Measurements from ENCODE around the gene LHFPL5. TPM values are rescaled to one million over a fixed set of nuclear protein-coding genes. Genes with fewer than 3 reads are reported as not detected.

Gene LHFPL5
- not detected for total RNA-seq
- not detected for polyA plus RNA-seq
- long read RNA-seq, donor 1 = 0 reads
- long read RNA-seq, donor 2 = 0 reads
- long read RNA-seq, donor 3 = 0 reads

- H3K36me3 ChIP-seq = no peaks in the 10 kb centered on the region
- peak; percentile 61 to 92 (median 86) for ATAC-seq
- 12 to 14% (median 13%) methylated on average over 23 to 40 of the region's 40 CpGs for WGBS, 4 donors
- intact Hi-C loops (cut with DNase I) = no loop called here
- H3K4me1 ChIP-seq = peaks cover 0 to 8% (median 0%) of the 10 kb centered on the region in 12 donors
- H3K4me3 ChIP-seq = peak within 1 kb of the TSS in 9 of 12 donors; percentile 11 to 41 (median 21)
- peaks cover 0 to 45% (median 6%) of the 10 kb centered on the region in 9 donors for H3K27me3 ChIP-seq
- no peak for TF ChIP-seq CTCF (IDR thresholded peaks at IDR 0.05)
- no peak for TF ChIP-seq POLR2A (IDR thresholded peaks at IDR 0.05)
- no peak within 1 kb of the TSS for H3K27ac ChIP-seq
- no peaks in the 10 kb centered on the region for H3K9me3 ChIP-seq
- DNase-seq = peak; percentile 22 to 72 (median 45)
These were observed at the start of gene LHFPL5 for GRCh38 chr6:35804996-35805736. TSS of gene LHFPL5 (plus strand) at chr6:35805352. CDS start at chr6:35805671, 319 bp downstream.

- intact Hi-C loops (cut with DNase I) = loop anchor here in 3 of 10 donors (5.0 to 10.0 kb wide), 2 partner anchors 235 to 337 kb away; no protein-coding TSS in a partner anchor
- Histone ChIP-seq H3K9me3 (no peaks in the 10 kb centered on the region), H3K4me3 (no peak overlapping the region), H3K36me3 (no peaks in the 10 kb centered on the region), H3K27ac (no peak overlapping the region), H3K27me3 (peaks cover 0 to 39% (median 12%) of the 10 kb centered on the region in 9 donors), H3K4me1 (no peaks in the 10 kb centered on the region)
- ATAC-seq = peak in 1 of 4 donors; percentile 18
- WGBS, 4 donors = 47 to 53% (median 49%) methylated on average over 10 of the region's 10 CpGs
- TF ChIP-seq CTCF (IDR thresholded peaks at IDR 0.05) (peak in 5 of 12 donors; percentile 7 to 43 (median 33)), POLR2A (IDR thresholded peaks at IDR 0.05) (no peak)
- no peak for DNase-seq
These were observed 47.6 kb upstream of the LHFPL5 start for GRCh38 chr6:35757456-35758123.

- peaks cover 0 to 57% (median 19%) of the 10 kb centered on the region in 9 donors for H3K27me3 ChIP-seq
- H3K36me3 ChIP-seq = no peaks in the 10 kb centered on the region
- TF ChIP-seq POLR2A (IDR thresholded peaks at IDR 0.05) (no peak), CTCF (IDR thresholded peaks at IDR 0.05) (no peak)
- DNase-seq (no peak), ATAC-seq (no peak)
- H3K4me1 ChIP-seq = no peaks in the 10 kb centered on the region
- H3K27ac ChIP-seq = no peak overlapping the region
- WGBS, 4 donors = 64 to 81% (median 70%) methylated on average over 3 of the region's 3 CpGs
- no peaks in the 10 kb centered on the region for H3K9me3 ChIP-seq
- intact Hi-C loops (cut with DNase I) = loop anchor here in 3 of 10 donors (5.0 to 10.0 kb wide), 2 partner anchors 237 to 335 kb away; no protein-coding TSS in a partner anchor
- H3K4me3 ChIP-seq = no peak overlapping the region
These were observed 45.7 kb upstream of the LHFPL5 start for GRCh38 chr6:35759426-35759825.

GRCh38 chr6:35765739-35766138 lies 39.4 kb upstream of the LHFPL5 start:
- intact Hi-C loops (cut with DNase I) = no loop called here
- no peak overlapping the region for H3K27ac ChIP-seq
- 81 to 86% (median 83%) methylated on average over 22 to 23 of the region's 23 CpGs for WGBS, 4 donors
- H3K36me3 ChIP-seq = no peaks in the 10 kb centered on the region
- ATAC-seq (no peak), DNase-seq (no peak)
- no peaks in the 10 kb centered on the region for H3K4me1 ChIP-seq
- TF ChIP-seq POLR2A (IDR thresholded peaks at IDR 0.05) (no peak), CTCF (IDR thresholded peaks at IDR 0.05) (no peak)
- H3K4me3 ChIP-seq = no peak overlapping the region
- H3K27me3 ChIP-seq = peaks cover 7 to 59% (median 32%) of the 10 kb centered on the region in 9 donors
- no peaks in the 10 kb centered on the region for H3K9me3 ChIP-seq

Measured in heart left ventricle (tissue), 16 donors.